Mammary epithelial cell (primary cell): ENCODE measurements around the gene COL9A3.

Experiments used
- EZH2 ChIP-seq: IDR thresholded peaks from 2 replicates; pipeline ENCODE4 v1.6.1; 2012; ENCODE audit warnings: low read length, inconsistent platforms, borderline replicate concordance
- TF ChIP-seq, protein P1 (sequence below), 2 donors: IDR thresholded peaks in 1 of 2; conservative IDR thresholded peaks in 1 of 2; 2 replicates each; pipeline ENCODE4 v1.5.1; 2011 to 2012; ENCODE audit warnings: inconsistent platforms in 2 of 2, low read length in 2 of 2, mild to moderate bottlenecking in 2 of 2, control low read depth in 1 of 2, low read depth in 1 of 2; ENCODE audit not compliant: insufficient read depth in 1 of 2; ENCODE audit errors: extremely low read depth in 1 of 2

DNA sequence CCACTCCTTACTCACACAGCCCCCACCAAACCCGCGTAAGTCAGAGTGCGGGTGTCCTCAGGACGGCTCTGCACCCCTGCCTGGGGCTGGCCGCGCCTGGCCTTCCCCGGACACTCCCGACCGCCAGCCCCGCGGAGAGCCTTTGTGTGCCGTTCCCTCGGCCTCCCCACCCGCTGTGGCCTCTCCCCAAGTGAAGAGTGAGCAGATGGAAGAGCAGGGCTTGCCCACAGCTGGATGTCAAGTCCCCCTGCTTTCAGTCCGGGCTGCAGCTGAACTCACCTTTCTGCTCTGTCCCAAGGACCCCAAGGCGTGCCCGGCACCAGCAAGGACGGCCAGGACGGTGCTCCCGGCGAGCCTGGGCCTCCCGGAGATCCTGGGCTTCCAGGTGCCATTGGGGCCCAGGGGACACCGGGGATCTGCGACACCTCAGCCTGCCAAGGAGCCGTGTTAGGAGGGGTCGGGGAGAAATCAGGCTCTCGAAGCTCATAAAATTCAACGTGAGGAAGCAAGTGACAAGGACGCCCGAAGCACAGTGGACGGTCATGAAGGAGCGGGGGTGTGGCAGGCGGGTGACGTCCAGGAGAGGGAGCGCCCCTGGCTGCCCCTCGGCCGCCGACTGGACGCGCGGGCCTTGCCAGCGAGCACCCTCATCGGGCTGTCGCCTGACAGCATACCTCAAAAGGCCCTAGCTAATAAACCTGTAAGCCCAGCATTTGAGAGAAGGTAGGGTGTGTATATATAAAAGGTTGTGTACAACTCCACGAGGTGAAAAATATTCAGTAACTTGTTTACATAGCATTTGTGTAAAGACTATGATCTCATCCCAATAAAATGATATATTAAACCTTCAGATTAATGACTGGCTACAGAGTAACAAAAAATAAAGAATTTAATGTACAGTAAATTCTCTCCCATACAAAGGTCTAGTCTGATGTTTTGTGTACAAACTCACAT, 23.7 kb downstream of the COL9A3 start:
- TF ChIP-seq, protein P1, sequence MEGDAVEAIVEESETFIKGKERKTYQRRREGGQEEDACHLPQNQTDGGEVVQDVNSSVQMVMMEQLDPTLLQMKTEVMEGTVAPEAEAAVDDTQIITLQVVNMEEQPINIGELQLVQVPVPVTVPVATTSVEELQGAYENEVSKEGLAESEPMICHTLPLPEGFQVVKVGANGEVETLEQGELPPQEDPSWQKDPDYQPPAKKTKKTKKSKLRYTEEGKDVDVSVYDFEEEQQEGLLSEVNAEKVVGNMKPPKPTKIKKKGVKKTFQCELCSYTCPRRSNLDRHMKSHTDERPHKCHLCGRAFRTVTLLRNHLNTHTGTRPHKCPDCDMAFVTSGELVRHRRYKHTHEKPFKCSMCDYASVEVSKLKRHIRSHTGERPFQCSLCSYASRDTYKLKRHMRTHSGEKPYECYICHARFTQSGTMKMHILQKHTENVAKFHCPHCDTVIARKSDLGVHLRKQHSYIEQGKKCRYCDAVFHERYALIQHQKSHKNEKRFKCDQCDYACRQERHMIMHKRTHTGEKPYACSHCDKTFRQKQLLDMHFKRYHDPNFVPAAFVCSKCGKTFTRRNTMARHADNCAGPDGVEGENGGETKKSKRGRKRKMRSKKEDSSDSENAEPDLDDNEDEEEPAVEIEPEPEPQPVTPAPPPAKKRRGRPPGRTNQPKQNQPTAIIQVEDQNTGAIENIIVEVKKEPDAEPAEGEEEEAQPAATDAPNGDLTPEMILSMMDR (conservative IDR thresholded peaks at IDR 0.05 in 1 of 2, IDR thresholded peaks at IDR 0.05 in 1 of 2; ENCODE audit: extremely low read depth in 1 of 2, insufficient read depth in 1 of 2, low read depth in 1 of 2, low read length in 2 of 2) = no peak
- no peak for TF ChIP-seq EZH2
